Measurements from ENCODE around the gene SAP30L. TPM values are rescaled to one million over a fixed set of nuclear protein-coding genes. Genes with fewer than 3 reads are reported as not detected.

SAP30L gene
- total and polyA plus RNA-seq, 2 experiments from 2014 or later, result 9.4 to 26.0 TPM

- H3F3A ChIP-seq (ENCODE audit: insufficient read depth), result 0 out of 2 replicates have a peak, but pooled peaks cover 3% of the 10 kb centered on the region
- H3K9ac ChIP-seq, result no peak overlapping the region
- TF ChIP-seq EZH2 (IDR thresholded peaks at IDR 0.05; ENCODE audit: insufficient read depth, poor library complexity, severe bottlenecking) (no peak), EZH2phosphoT487 (IDR thresholded peaks at IDR 0.05; ENCODE audit: insufficient read depth, low read depth) (no peak)
- no peak overlapping the region for H3K27ac ChIP-seq
- no peak overlapping the region for H2AFZ ChIP-seq
- DNase-seq, result no peak
- H3K36me3 ChIP-seq (ENCODE audit: low read depth), result no peaks in the 10 kb centered on the region
- peaks cover 5% of the 10 kb centered on the region; the same call in 1 of the 2 replicates for H3K4me1 ChIP-seq (ENCODE audit: insufficient read depth)
- no peaks in the 10 kb centered on the region for H3K9me3 ChIP-seq (ENCODE audit: low read depth)
- H3K9me2 ChIP-seq (ENCODE audit: insufficient read depth), result no peaks in the 10 kb centered on the region
- 41 to 45% methylated on average over 1 of the region's 1 CpG for WGBS, 2 experiments (ENCODE audit: low coverage in 1 of 2, low lambda C conversion rate in 2 of 2, missing lambda C conversion rate in 2 of 2)
- H3K4me3 ChIP-seq, result no peak overlapping the region
- in situ Hi-C loops (cut with MboI), result no loop called here
- H4K20me1 ChIP-seq (ENCODE audit: insufficient read depth), result no peaks in the 10 kb centered on the region
- peaks cover 53% of the 10 kb centered on the region for H3K27me3 ChIP-seq (replicated peaks; ENCODE audit: insufficient read depth)
- no peaks in the 10 kb centered on the region for H3K79me2 ChIP-seq (ENCODE audit: insufficient read depth)
- no peak overlapping the region for H3K4me2 ChIP-seq (ENCODE audit: unreplicated experiment)
These were observed 52.8 kb downstream of the SAP30L start for GRCh38 chr5:154498591-154498990.

- in situ Hi-C loops (cut with MboI), result no loop called here
- Histone ChIP-seq H2AFZ (no peak overlapping the region), H3K9me3 (ENCODE audit: low read depth) (no peaks in the 10 kb centered on the region), H3K27me3 (replicated peaks; ENCODE audit: insufficient read depth) (peaks cover 49% of the 10 kb centered on the region), H4K20me1 (ENCODE audit: insufficient read depth) (no peaks in the 10 kb centered on the region), H3K9ac (no peak overlapping the region), H3K9me2 (ENCODE audit: insufficient read depth) (no peaks in the 10 kb centered on the region), H3K79me2 (ENCODE audit: insufficient read depth) (no peaks in the 10 kb centered on the region), H3K4me3 (no peak overlapping the region), H3K27ac (no peak overlapping the region), H3K36me3 (ENCODE audit: low read depth) (no peaks in the 10 kb centered on the region), H3K4me1 (ENCODE audit: insufficient read depth) (peaks cover 5% of the 10 kb centered on the region; the same call in 1 of the 2 replicates), H3K4me2 (ENCODE audit: unreplicated experiment) (no peak overlapping the region), H3F3A (ENCODE audit: insufficient read depth) (0 out of 2 replicates have a peak, but pooled peaks cover 3% of the 10 kb centered on the region)
- TF ChIP-seq EZH2phosphoT487 (IDR thresholded peaks at IDR 0.05; ENCODE audit: insufficient read depth, low read depth), result no peak
- no peak for TF ChIP-seq EZH2 (IDR thresholded peaks at IDR 0.05; ENCODE audit: insufficient read depth, poor library complexity, severe bottlenecking)
- WGBS, 2 experiments (ENCODE audit: low coverage in 1 of 2, low lambda C conversion rate in 2 of 2, missing lambda C conversion rate in 2 of 2), result 71 to 79% methylated on average over 2 of the region's 2 CpGs
- DNase-seq, result no peak
These were observed 53.2 kb downstream of the SAP30L start for GRCh38 chr5:154498994-154499393.

- H3K79me2 ChIP-seq (ENCODE audit: insufficient read depth), result no peaks in the 10 kb centered on the region
- H3K9me2 ChIP-seq (ENCODE audit: insufficient read depth), result no peaks in the 10 kb centered on the region
- 61 to 62% methylated on average over 2 of the region's 2 CpGs for WGBS, 2 experiments (ENCODE audit: low coverage in 1 of 2, low lambda C conversion rate in 2 of 2, missing lambda C conversion rate in 2 of 2)
- H2AFZ ChIP-seq, result no peak overlapping the region
- no peak for DNase-seq
- TF ChIP-seq EZH2phosphoT487 (IDR thresholded peaks at IDR 0.05; ENCODE audit: insufficient read depth, low read depth) (no peak), EZH2 (IDR thresholded peaks at IDR 0.05; ENCODE audit: insufficient read depth, poor library complexity, severe bottlenecking) (no peak)
- no peak overlapping the region for H3K9ac ChIP-seq
- H3K27me3 ChIP-seq (replicated peaks; ENCODE audit: insufficient read depth), result peaks cover 27% of the 10 kb centered on the region
- H4K20me1 ChIP-seq (ENCODE audit: insufficient read depth), result no peaks in the 10 kb centered on the region
- peaks cover 5% of the 10 kb centered on the region; the same call in 1 of the 2 replicates for H3K4me1 ChIP-seq (ENCODE audit: insufficient read depth)
- H3K4me2 ChIP-seq (ENCODE audit: unreplicated experiment), result no peak overlapping the region
- H3K9me3 ChIP-seq (ENCODE audit: low read depth), result no peaks in the 10 kb centered on the region
- no peaks in the 10 kb centered on the region for H3K36me3 ChIP-seq (ENCODE audit: low read depth)
- no peak overlapping the region for H3K27ac ChIP-seq
- 0 out of 2 replicates have a peak, but pooled peaks cover 3% of the 10 kb centered on the region for H3F3A ChIP-seq (ENCODE audit: insufficient read depth)
- in situ Hi-C loops (cut with MboI), result no loop called here
- H3K4me3 ChIP-seq, result no peak overlapping the region
These were observed 55.8 kb downstream of the SAP30L start for GRCh38 chr5:154501566-154501965.

GRCh38 chr5:154502180-154502579 is 56.4 kb downstream of the SAP30L start:
- H3F3A ChIP-seq (ENCODE audit: insufficient read depth), result 0 out of 2 replicates have a peak, but pooled peaks cover 3% of the 10 kb centered on the region
- H3K4me1 ChIP-seq (ENCODE audit: insufficient read depth), result peaks cover 5% of the 10 kb centered on the region; the same call in 1 of the 2 replicates
- peaks cover 20% of the 10 kb centered on the region; the same call in 1 of the 2 replicates for H3K27me3 ChIP-seq (replicated peaks; ENCODE audit: insufficient read depth)
- WGBS, 2 experiments (ENCODE audit: low coverage in 1 of 2, low lambda C conversion rate in 2 of 2, missing lambda C conversion rate in 2 of 2), result 62 to 71% methylated on average over 1 of the region's 1 CpG
- H2AFZ ChIP-seq, result no peak overlapping the region
- H3K4me3 ChIP-seq, result no peak overlapping the region
- in situ Hi-C loops (cut with MboI), result no loop called here
- H3K36me3 ChIP-seq (ENCODE audit: low read depth), result no peaks in the 10 kb centered on the region
- H3K27ac ChIP-seq, result no peak overlapping the region
- no peak for DNase-seq
- no peak for TF ChIP-seq EZH2phosphoT487 (IDR thresholded peaks at IDR 0.05; ENCODE audit: insufficient read depth, low read depth)
- TF ChIP-seq EZH2 (IDR thresholded peaks at IDR 0.05; ENCODE audit: insufficient read depth, poor library complexity, severe bottlenecking), result no peak
- no peaks in the 10 kb centered on the region for H3K79me2 ChIP-seq (ENCODE audit: insufficient read depth)
- H3K9me2 ChIP-seq (ENCODE audit: insufficient read depth), result no peaks in the 10 kb centered on the region
- H3K4me2 ChIP-seq (ENCODE audit: unreplicated experiment), result no peak overlapping the region
- no peaks in the 10 kb centered on the region for H4K20me1 ChIP-seq (ENCODE audit: insufficient read depth)
- H3K9ac ChIP-seq, result no peak overlapping the region
- H3K9me3 ChIP-seq (ENCODE audit: low read depth), result no peaks in the 10 kb centered on the region
